Measurements from ENCODE around the gene TBXAS1. TPM values are rescaled to one million over a fixed set of nuclear protein-coding genes. Genes with fewer than 3 reads are reported as not detected.

The TBXAS1 gene
- total and polyA plus RNA-seq, 2 experiments from 2014 or later = 1.3 TPM; not detected in 1

DNA sequence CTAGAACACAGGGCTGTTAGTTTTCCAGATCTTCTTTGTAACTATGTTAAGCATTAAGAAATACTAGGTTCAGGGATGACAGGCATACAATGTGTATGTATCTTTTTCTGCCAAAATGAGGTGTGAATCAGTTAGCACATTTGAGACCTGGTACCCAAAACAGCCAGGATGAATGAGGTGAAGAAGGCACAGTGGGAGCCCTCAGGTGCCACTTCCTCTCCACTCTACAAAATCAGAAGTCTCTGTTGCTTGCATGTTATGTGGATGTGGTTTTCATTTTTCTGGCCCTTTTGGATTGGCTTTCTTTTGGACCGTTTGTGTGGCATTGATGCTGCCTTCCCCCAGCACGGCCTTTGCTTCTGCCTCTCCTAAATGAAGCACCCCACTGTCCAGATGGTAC is 15.4 kb upstream of the TBXAS1 start:
- Histone ChIP-seq H3K27me3 (ENCODE audit: insufficient read depth) (no peaks in the 10 kb centered on the region), H3K4me3 (no peak overlapping the region), H3K79me2 (replicated peaks; ENCODE audit: insufficient read depth) (no peaks in the 10 kb centered on the region), H3K36me3 (ENCODE audit: insufficient read depth) (no peaks in the 10 kb centered on the region), H3K27ac (ENCODE audit: low read depth) (no peak overlapping the region), H2AFZ (no peak overlapping the region), H3K4me1 (ENCODE audit: insufficient read depth) (no peaks in the 10 kb centered on the region), H3K9me2 (ENCODE audit: insufficient read depth) (peaks cover 9% of the 10 kb centered on the region; the same call in 1 of the 2 replicates), H3F3A (replicated peaks; ENCODE audit: low read depth) (no peaks in the 10 kb centered on the region), H3K4me2 (no peak overlapping the region), H4K20me1 (replicated peaks; ENCODE audit: insufficient read depth) (no peaks in the 10 kb centered on the region)
- Mint-ChIP-seq H3K27ac (no peak overlapping the region), H3K4me1 (no peaks in the 10 kb centered on the region; the same call in 2 of the 3 replicates), H3K27me3 (ENCODE audit: insufficient read depth, low read depth, poor library complexity) (no peaks in the 10 kb centered on the region), H3K36me3 (ENCODE audit: low read depth) (peaks cover 2% of the 10 kb centered on the region; the same call in 2 of the 3 replicates), H3K9me3 (0 out of 3 replicates have a peak, but pooled peaks cover 2% of the 10 kb centered on the region), H3K4me3 (no peak overlapping the region)
- TF ChIP-seq ZNF331 (CRISPR knock-in tag; IDR thresholded peaks at IDR 0.05; ENCODE audit: low read depth) = no peak
- TF ChIP-seq, protein P1, sequence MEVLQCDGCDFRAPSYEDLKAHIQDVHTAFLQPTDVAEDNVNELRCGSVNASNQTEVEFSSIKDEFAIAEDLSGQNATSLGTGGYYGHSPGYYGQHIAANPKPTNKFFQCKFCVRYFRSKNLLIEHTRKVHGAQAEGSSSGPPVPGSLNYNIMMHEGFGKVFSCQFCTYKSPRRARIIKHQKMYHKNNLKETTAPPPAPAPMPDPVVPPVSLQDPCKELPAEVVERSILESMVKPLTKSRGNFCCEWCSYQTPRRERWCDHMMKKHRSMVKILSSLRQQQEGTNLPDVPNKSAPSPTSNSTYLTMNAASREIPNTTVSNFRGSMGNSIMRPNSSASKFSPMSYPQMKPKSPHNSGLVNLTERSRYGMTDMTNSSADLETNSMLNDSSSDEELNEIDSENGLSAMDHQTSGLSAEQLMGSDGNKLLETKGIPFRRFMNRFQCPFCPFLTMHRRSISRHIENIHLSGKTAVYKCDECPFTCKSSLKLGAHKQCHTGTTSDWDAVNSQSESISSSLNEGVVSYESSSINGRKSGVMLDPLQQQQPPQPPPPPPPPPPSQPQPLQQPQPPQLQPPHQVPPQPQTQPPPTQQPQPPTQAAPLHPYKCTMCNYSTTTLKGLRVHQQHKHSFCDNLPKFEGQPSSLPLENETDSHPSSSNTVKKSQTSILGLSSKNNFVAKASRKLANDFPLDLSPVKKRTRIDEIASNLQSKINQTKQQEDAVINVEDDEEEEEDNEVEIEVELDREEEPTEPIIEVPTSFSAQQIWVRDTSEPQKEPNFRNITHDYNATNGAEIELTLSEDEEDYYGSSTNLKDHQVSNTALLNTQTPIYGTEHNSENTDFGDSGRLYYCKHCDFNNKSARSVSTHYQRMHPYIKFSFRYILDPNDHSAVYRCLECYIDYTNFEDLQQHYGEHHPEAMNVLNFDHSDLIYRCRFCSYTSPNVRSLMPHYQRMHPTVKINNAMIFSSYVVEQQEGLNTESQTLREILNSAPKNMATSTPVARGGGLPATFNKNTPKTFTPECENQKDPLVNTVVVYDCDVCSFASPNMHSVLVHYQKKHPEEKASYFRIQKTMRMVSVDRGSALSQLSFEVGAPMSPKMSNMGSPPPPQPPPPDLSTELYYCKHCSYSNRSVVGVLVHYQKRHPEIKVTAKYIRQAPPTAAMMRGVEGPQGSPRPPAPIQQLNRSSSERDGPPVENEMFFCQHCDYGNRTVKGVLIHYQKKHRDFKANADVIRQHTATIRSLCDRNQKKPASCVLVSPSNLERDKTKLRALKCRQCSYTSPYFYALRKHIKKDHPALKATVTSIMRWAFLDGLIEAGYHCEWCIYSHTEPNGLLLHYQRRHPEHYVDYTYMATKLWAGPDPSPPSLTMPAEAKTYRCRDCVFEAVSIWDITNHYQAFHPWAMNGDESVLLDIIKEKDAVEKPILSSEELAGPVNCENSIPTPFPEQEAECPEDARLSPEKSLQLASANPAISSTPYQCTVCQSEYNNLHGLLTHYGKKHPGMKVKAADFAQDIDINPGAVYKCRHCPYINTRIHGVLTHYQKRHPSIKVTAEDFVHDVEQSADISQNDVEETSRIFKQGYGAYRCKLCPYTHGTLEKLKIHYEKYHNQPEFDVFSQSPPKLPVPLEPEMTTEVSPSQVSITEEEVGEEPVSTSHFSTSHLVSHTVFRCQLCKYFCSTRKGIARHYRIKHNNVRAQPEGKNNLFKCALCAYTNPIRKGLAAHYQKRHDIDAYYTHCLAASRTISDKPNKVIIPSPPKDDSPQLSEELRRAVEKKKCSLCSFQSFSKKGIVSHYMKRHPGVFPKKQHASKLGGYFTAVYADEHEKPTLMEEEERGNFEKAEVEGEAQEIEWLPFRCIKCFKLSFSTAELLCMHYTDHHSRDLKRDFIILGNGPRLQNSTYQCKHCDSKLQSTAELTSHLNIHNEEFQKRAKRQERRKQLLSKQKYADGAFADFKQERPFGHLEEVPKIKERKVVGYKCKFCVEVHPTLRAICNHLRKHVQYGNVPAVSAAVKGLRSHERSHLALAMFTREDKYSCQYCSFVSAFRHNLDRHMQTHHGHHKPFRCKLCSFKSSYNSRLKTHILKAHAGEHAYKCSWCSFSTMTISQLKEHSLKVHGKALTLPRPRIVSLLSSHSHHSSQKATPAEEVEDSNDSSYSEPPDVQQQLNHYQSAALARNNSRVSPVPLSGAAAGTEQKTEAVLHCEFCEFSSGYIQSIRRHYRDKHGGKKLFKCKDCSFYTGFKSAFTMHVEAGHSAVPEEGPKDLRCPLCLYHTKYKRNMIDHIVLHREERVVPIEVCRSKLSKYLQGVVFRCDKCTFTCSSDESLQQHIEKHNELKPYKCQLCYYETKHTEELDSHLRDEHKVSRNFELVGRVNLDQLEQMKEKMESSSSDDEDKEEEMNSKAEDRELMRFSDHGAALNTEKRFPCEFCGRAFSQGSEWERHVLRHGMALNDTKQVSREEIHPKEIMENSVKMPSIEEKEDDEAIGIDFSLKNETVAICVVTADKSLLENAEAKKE (CRISPR knock-in tag; IDR thresholded peaks at IDR 0.05) = no peak
- no peak for DNase-seq (ENCODE audit: low spot score)
- no peak for ATAC-seq

- no peak overlapping the region for H2AFZ ChIP-seq
- peaks cover 9% of the 10 kb centered on the region; the same call in 1 of the 2 replicates for H3K9me2 ChIP-seq (ENCODE audit: insufficient read depth)
- no peaks in the 10 kb centered on the region for H3F3A ChIP-seq (replicated peaks; ENCODE audit: low read depth)
- no peak overlapping the region for H3K4me3 ChIP-seq
- H4K20me1 ChIP-seq (replicated peaks; ENCODE audit: insufficient read depth) = no peaks in the 10 kb centered on the region
- no peaks in the 10 kb centered on the region for H3K79me2 ChIP-seq (replicated peaks; ENCODE audit: insufficient read depth)
- H3K4me2 ChIP-seq = no peak overlapping the region
- H3K4me1 ChIP-seq (ENCODE audit: insufficient read depth) = no peaks in the 10 kb centered on the region
- Mint-ChIP-seq H3K9me3 (0 out of 3 replicates have a peak, but pooled peaks cover 2% of the 10 kb centered on the region), H3K27ac (no peak overlapping the region), H3K4me1 (no peaks in the 10 kb centered on the region; the same call in 2 of the 3 replicates), H3K36me3 (ENCODE audit: low read depth) (peaks cover 2% of the 10 kb centered on the region; the same call in 2 of the 3 replicates), H3K27me3 (ENCODE audit: insufficient read depth, low read depth, poor library complexity) (peaks cover 4% of the 10 kb centered on the region), H3K4me3 (no peak overlapping the region)
- H3K27me3 ChIP-seq (ENCODE audit: insufficient read depth) = no peaks in the 10 kb centered on the region
- no peak for ATAC-seq
- no peak overlapping the region for H3K27ac ChIP-seq (ENCODE audit: low read depth)
- no peaks in the 10 kb centered on the region for H3K36me3 ChIP-seq (ENCODE audit: insufficient read depth)
- DNase-seq (ENCODE audit: low spot score) = no peak
- TF ChIP-seq STAT1 (IDR thresholded peaks at IDR 0.05; ENCODE audit: unreplicated experiment) (no peak), EZH2phosphoT487 (IDR thresholded peaks at IDR 0.05; ENCODE audit: unreplicated experiment) (no peak), NANOG (IDR thresholded peaks at IDR 0.05; ENCODE audit: borderline replicate concordance) (no peak), POLR2AphosphoS5 (IDR thresholded peaks at IDR 0.05; ENCODE audit: low read depth) (no peak), CTCF (conservative IDR thresholded peaks at IDR 0.05; ENCODE audit: low read depth in 2 of 2) (no peak), JUNB (IDR thresholded peaks at IDR 0.05; ENCODE audit: unreplicated experiment) (no peak), ZNF331 (CRISPR knock-in tag; IDR thresholded peaks at IDR 0.05; ENCODE audit: low read depth) (no peak), ZNF114 (CRISPR knock-in tag; IDR thresholded peaks at IDR 0.05) (no peak)
- TF ChIP-seq, protein P2, sequence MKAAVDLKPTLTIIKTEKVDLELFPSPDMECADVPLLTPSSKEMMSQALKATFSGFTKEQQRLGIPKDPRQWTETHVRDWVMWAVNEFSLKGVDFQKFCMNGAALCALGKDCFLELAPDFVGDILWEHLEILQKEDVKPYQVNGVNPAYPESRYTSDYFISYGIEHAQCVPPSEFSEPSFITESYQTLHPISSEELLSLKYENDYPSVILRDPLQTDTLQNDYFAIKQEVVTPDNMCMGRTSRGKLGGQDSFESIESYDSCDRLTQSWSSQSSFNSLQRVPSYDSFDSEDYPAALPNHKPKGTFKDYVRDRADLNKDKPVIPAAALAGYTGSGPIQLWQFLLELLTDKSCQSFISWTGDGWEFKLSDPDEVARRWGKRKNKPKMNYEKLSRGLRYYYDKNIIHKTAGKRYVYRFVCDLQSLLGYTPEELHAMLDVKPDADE (IDR thresholded peaks at IDR 0.05) = no peak
Observed at GRCh38 chr7:139817249-139817648, 11.8 kb upstream of the TBXAS1 start.
